Parietal lobe (tissue), 2 donors: ENCODE results near the gene RBCK1. TPM values are rescaled to one million over a fixed set of nuclear protein-coding genes. Genes with fewer than 3 reads are reported as not detected.

Experiments
- small RNA-seq: library from RNA; depleted of rRNA; stranded (forward); fragments of <200 nt; gene quantifications from one replicate; pipeline ENCODE3, GENCODE V24; 2014; ENCODE audit warnings: low replicate concordance
- total RNA-seq: library from RNA; depleted of rRNA; stranded (reverse); fragments of >200 nt; gene quantifications from one replicate; pipeline ENCODE4 v1.2.3, GENCODE V29; 2014

Gene RBCK1
- total RNA-seq: 37.2 TPM

GRCh38 chr20:407953-408842, at the start of gene RBCK1:
TSS of gene RBCK1 (plus strand) at chr20:408299. CDS start at chr20:408758, 459 bp downstream.

GRCh38 chr20:462199-462991, 54.3 kb downstream of the RBCK1 start, which contains the start of gene TBC1D20:
TSS of gene TBC1D20 (minus strand) at chr20:462533. CDS start at chr20:462405, 128 bp downstream.

Small RNA genes within 50 kb of the gene (small RNA-seq; reads per million reads assigned to genes)
- not detected for gene RF00019

Other genes starting within 250 kb of the RBCK1 start
- not detected for gene DEFB128, start 218.6 kb upstream of the RBCK1 start, total RNA-seq
- gene DEFB129, start 181.0 kb upstream of the RBCK1 start, total RNA-seq: not detected
- not detected for gene DEFB132, start 150.6 kb upstream of the RBCK1 start, total RNA-seq
- 7.5 TPM for gene C20orf96, start 117.5 kb upstream of the RBCK1 start, total RNA-seq
- gene ZCCHC3, start 110.7 kb upstream of the RBCK1 start, total RNA-seq: 15.7 TPM
- gene SOX12, start 82.7 kb upstream of the RBCK1 start, total RNA-seq: 18.2 TPM
- gene NRSN2, start 61.2 kb upstream of the RBCK1 start, total RNA-seq: 44.4 TPM
- 10.6 TPM for gene TRIB3, start 27.5 kb upstream of the RBCK1 start, total RNA-seq
- 22.2 TPM for gene TBC1D20, start 54.2 kb downstream of the RBCK1 start, total RNA-seq
- gene CSNK2A1, start 135.5 kb downstream of the RBCK1 start, total RNA-seq: 244 TPM
- not detected for gene TCF15, start 202.0 kb downstream of the RBCK1 start, total RNA-seq
- gene SRXN1, start 244.9 kb downstream of the RBCK1 start, total RNA-seq: 9.7 TPM